Measurements from ENCODE around the gene PHF20.

- TF ChIP-seq CTCF (IDR thresholded peaks at IDR 0.05; ENCODE audit: insufficient read depth, low read length): peak; percentile 45
- TF ChIP-seq POLR2AphosphoS5 (IDR thresholded peaks at IDR 0.05; ENCODE audit: low read depth): no peak
Measured at GRCh38 chr20:35883778-35884540, 112.1 kb downstream of the PHF20 start.

Measured in HL-60 (cell line).